ENCODE data around the gene PUM1.

- TF ChIP-seq, protein P1, sequence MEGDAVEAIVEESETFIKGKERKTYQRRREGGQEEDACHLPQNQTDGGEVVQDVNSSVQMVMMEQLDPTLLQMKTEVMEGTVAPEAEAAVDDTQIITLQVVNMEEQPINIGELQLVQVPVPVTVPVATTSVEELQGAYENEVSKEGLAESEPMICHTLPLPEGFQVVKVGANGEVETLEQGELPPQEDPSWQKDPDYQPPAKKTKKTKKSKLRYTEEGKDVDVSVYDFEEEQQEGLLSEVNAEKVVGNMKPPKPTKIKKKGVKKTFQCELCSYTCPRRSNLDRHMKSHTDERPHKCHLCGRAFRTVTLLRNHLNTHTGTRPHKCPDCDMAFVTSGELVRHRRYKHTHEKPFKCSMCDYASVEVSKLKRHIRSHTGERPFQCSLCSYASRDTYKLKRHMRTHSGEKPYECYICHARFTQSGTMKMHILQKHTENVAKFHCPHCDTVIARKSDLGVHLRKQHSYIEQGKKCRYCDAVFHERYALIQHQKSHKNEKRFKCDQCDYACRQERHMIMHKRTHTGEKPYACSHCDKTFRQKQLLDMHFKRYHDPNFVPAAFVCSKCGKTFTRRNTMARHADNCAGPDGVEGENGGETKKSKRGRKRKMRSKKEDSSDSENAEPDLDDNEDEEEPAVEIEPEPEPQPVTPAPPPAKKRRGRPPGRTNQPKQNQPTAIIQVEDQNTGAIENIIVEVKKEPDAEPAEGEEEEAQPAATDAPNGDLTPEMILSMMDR (IDR thresholded peaks at IDR 0.05; ENCODE audit: poor library complexity), result no peak
- no peak for TF ChIP-seq EZH2 (IDR thresholded peaks at IDR 0.05; ENCODE audit: borderline replicate concordance)
- no peak for TF ChIP-seq EZH2phosphoT487 (IDR thresholded peaks at IDR 0.05; ENCODE audit: low read depth, severe bottlenecking, unreplicated experiment)
Observed at GRCh38 chr1:31016868-31017267, 48.6 kb downstream of the PUM1 start.
